DMS153 (cell line): ENCODE measurements around the gene EFNA3.
A peak's percentile ranks its signal among the peaks of the same experiment; 100 is the strongest.

Source experiments
- DNase-seq: peaks from one replicate; lab custom pipeline; 2025; lab: John Stamatoyannopoulos, UW

Gene EFNA3

GRCh38 chr1:155066777-155067176, 11.9 kb upstream of the EFNA3 start:
- DNase-seq: no peak

- no peak for DNase-seq
Observed at GRCh38 chr1:155068599-155068998, 10.0 kb upstream of the EFNA3 start.

- peak; percentile 54 for DNase-seq
Observed at GRCh38 chr1:155069551-155070157, 9.0 kb upstream of the EFNA3 start.

GRCh38 chr1:155070158-155070621, 8.4 kb upstream of the EFNA3 start:
- no peak for DNase-seq

DNA sequence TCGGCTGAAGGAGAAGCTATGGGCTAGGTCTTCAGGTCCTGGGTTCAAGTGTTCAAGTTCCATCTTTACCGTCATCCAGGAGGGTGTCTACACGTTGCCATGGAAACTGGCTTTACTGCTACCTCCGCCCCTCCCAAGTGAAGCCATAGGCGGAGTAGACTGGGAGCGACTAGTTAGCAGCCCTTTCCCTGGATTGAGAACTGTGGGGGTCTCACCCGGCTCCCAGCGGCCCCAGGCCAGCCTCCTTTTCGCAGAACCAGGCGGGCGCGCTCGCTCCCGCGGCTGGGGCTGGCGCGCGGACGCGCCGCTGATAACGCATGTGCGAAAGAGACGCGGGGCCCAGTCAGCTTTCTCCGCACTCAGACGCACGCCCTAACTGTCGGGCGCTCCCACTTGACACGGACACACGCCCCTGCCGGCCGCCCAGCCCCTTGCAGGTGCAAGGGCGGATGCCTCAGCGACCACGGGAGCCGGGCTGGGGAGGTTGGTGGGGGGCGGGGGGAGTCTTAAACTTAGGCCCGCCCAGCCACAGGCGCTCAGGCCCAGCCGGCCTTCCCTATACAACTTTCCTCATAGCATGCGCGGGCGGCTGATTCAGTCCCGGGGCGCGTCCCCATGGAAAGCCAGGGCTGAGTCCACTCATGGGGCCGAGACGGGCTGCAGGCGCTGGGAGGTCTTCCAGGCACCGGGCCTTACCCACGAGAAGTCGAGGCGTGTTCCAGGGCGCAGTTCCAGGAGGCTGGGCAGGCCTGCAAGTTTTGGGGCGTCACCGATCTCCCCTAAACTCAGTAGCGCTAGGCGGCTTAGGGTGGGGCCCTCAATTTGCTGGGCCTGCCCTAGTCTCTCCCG, 7.7 kb upstream of the EFNA3 start:
- DNase-seq: peak; percentile 73

DNA sequence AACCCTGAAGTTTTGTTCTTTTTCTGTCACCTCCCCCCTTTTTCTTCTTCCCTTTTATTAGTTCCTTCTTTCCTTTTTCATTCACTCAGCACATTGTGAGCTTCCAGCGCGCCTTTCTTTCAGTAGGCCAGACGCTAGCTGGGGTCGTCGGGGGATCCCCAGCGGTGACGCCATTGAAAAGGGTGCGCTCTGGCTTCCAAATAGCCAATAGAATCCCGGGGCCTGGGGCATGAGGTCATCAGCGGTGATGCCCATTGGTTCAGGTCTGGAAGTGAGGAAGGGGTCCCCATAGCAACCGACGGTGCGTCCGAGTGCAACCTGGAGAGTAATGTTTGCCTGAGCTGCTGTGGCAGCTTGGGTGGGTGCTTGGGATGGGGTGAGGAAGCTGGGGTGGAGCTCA, 6.9 kb upstream of the EFNA3 start:
- peak; percentile 84 for DNase-seq

DNA sequence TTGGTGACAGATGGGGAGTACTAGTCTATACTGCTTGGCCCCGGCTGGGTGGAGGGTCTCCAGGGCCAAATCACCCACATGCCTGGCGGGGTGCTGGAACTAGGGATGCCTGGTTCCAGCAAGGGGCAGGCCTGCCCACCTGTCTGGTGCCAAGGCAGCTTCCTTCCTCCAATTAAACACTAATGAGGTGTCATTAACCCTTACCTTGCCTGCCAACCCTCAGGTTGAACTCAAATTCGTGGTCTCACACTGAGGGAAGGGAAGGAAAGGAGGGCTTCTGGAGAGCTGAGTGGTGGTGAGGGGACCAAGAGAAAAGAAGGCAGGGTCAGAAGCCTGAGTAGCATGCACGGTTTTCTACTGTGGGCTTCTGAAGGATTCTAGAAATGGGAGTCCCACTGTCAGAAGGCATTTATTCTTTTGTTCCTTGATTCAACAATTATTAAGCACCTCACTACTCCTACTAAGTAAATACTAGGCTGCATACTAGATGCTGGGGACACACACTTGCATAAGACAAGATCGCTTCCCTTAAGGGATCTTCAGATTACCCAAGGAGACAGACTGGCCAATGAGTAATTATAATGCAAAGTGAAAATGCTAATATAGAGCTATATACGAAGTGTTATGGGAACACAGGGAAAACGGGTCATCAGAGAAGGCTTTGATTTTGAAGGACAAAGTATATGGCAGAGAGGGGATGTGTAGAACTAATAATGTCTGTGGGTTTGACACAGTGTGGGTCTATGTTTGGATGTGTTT, 5.9 kb upstream of the EFNA3 start:
- no peak for DNase-seq

DNA sequence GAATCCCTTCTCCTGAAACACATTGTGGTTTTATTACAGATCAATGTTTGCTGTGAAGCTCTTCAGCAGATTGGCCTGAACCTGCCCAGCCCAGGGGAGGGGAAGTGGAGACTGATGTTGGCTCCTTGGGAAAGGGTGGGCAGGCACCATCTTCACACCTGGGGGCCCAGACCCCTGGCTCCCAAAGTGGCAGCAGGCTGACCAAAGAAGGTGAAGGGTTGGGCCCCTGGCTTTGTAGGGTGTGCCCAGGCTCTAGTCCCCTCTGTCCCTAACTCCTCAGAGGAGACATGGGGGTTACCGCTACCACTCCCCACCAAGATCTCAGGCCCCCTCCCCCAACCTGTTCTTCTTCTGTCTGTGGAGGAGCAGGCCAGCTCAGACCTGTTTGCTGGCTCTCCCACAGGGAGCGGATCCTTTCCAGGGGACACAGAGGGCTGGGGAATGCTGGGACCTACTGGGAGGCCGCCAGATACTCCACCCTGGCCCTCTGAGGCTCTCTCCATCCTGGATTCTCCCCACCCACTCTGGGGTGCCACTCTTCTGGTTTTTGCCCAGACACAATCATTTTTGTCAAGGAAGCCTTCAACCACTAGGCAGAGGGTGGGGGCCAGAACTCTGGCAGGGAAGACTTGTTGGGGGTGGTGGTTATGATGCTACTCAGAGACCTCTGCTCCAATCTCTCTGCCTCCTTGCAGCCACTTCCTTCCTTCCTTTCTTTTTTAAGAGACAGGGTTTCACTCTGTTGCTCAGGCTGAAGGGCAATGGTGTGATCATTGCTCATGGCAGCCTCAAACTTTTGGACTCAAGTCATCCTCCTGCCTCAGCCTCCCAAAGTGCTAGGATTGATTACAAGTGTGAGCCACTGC, 5.0 kb upstream of the EFNA3 start:
- no peak for DNase-seq

DNA sequence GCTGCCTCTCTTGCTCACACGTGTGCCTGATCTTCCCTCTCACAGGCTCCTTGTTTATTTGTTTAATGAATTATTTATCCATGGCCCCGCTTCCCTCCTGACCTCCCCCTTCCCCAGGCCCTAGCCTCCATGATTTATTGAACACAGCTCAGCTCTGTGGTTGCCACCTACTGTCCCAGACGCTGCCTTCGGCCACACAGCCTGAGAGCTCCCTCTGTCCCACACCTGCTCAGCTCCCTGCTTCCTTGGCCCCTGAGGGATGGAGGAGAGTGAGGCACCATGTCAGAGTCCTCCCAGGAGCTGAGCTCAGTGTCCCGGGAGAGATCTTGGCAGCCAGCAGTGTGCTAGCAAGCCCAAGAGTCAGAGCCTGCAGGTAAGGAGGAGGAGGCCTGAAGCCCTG, 3.1 kb upstream of the EFNA3 start:
- peak; percentile 82 for DNase-seq

DNA sequence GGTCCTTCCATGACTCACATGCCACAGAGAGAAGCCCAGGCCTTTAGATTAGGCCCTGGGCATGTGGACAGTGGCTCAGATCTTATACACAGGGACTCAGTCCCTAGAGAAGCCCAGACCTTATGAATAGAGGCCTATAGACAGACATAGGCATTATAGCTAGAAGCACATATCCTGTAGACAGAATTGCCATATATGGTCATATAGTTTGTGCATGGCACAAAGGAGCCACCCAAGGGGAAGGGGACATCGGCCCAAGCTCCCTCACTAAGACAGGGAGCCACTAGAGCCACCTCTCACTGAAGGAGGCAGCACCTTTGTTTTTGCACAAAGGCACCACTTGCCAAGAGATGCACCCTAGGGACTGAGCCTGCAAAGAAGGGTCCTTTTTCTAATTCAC, 2.3 kb upstream of the EFNA3 start:
- no peak for DNase-seq

DNA sequence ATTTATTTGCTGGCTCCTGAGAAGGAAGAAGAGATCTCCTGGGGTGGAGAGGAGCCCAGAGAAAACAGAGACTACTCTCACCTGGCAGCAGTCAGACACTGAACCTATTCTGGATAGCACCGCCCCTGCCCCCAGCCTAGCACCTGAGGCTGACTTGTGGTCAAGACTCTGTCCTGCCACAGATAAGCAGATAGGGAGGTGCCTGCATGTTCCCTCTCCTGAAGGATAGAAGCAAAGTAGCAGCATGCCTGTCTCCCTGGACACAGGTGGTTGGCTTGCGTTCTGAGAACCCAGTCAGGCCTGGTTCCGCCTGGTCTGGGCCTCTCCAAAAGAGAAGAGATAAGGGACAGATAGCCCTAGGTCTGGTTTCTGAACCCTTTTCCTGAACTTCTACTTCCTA, 1.3 kb upstream of the EFNA3 start:
- DNase-seq: no peak

DNA sequence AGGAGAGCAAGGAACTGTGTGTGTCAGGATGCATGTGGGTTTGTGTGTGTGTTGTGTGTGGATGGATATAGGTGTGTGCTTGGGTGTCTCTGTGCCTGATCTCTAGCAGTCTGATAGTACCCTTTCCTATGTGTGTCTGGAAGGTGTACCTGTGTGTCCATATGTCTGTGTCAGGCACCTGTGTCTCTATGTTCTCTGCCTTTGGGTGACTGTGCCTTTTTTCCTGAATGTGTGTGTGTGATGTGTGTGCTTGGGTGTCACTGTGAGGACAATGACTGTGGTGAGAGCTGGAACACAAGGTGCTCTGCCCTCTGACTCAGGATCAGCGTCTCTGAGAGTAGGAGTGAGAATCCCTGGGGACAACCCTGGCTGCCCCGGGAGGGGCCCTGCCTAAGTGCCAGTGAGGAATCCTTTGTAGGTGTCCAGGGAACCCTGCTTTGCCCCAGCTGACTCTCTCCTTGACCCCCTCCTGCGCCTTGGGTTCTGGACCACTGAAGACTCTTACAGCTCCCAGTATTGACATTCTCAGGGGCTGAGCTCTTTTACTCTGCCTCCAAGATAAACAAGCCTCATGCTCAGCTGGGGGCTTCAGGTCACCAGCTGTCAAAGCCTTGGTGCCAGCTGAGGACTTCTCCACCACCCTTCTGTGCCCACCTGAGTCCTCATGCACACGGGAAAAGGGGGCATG, 735 bp upstream of the EFNA3 start:
- peak; percentile 41 for DNase-seq

GRCh38 chr1:155079210-155079486, 511 bp downstream of the EFNA3 start:
- no peak for DNase-seq

GRCh38 chr1:155079487-155080311, 1.1 kb downstream of the EFNA3 start:
- DNase-seq: no peak

DNA sequence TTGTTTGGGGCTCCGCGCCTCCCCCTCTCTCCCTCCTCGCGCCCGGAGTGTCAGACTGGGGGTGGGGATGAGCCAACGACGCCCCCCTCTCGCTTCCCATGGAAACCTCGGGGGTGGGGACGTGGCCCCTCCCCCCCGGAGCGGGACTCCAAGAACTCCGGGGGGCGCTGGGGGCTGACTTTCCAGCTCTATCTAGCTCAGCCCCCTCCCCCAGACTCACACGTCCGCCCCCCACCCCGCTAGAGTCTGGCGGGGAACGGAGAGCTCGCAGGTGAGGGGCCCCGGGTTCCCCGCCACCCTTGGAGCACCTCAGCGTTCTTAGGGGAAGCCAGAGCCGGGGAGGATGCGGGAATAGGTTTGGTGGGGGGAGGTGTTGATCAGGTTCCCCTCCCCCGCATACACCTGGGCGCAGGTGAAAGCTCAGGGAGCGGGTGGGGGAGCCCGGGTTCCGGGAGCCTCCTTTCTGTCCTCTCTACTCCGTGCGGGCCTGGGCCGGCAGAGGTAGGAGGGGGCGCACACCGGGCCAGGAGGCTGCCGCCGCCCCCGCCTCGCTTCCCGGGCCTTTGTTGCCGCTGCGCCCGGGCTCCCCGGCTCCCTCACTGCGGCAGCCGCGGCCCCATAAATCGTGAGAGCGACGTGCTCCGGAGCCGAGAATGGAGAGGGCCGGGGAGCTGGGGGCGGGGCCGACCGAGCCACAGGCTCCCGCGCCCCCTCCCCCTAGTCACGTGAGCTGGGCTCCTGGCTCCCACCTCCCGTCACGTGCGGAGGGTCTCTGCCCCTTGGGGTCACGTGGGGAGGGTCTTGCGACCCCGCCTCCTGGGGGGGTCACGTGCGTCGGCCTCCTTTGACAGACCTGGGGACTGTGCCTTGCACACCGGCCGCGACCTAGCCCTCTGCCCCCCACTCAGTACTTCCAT, 1.9 kb downstream of the EFNA3 start:
- peak; percentile 38 for DNase-seq

DNA sequence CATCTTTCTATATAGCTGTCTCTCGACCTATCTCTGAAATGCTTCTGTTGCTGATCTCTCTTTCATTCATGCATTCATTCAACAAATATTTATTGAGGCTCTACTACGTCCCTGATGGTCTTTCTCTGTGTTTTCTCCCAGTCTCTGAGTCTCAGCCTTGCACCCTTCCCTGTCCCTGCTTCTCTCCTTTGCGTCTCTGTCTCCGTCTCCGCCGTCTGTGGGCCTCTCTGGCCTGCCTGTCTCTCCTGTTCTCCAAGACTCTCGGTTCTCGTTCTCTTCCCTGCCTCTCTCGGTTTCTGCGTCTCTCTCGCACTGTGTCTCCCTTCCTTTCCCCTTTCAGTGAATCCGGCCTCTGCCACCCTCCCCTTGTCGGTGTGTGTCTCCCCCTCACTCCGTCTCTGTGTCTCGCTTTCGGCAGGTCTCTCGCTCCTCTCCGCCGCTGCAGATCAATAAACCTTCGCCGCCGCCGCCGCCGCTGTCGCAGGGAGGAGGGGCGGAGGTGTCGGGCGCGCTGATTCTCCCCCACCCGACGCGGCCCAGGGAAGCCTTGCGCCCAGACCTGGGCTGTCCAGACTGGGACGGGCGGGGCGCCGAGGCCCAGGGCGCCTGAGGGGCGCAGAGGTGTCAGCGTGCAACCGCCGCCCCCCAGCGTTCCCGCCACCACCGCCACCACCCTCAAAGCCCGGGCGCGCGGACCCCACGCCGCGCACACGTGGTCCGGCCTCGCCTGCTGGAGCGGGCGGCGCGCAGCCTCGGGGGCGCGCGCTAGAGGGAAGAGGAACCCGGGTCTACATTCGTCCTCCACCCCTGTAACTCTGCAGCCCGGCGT, 3.0 kb downstream of the EFNA3 start:
- no peak for DNase-seq

DNA sequence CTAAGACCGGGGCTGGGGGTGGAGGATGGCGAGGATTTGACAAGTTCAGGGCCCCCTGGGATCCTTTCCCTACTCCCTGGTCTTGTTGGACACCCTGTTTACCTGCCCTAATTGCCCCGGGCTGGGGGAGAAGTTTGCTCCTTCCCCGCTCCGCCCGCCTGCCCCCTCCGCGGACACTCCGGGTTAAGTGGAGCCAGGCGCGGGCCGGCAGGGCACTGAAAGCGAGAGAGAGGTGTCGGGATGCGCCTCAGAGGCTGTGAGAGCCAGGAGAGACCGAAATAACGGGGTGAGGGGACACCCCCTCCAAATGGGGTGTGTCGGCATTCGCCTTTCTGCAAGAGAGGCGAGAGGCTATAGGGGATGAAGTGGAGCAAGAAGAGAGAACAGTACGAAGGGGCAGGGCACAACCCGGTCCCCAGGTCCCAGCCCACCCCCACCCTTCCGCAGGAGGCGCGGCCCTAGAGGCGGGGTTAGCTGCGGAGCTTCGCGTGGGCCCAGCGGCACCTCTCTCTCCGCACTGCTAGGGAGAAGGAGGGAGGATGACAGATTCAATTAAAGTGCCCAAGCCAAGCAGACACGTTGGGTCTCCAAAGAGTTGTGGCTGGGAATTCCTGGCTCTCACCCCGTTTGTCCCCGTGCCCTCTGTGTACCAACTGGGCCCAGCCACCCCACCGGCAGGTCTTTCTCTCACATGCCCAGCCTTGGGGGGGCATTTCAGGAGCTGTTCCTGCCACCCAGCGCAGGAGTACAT, 3.8 kb downstream of the EFNA3 start:
- no peak for DNase-seq

GRCh38 chr1:155083052-155083541, 4.5 kb downstream of the EFNA3 start:
- DNase-seq: no peak
